Gastrocnemius medialis (tissue), 4 donors: ENCODE results near the gene C1orf94. TPM values are rescaled to one million over a fixed set of nuclear protein-coding genes. Genes with fewer than 3 reads are reported as not detected.
"Not testable (repeated sequence)": the region's sequence is repeated elsewhere in the genome, so short reads cannot be mapped to it uniquely, and the experiment has no call there.

Experiments
- ATAC-seq, 2 donors: fragments of 150-250 bp; one replicate each; pipeline ENCODE4 v1.9.1; 2016
- DNase-seq, 2 donors: peaks; one replicate each; pipeline ENCODE4 v3.0.0-alpha.2; 2019
- H3K27ac ChIP-seq, 4 donors: fragments of 200-600 bp; sonication (generic); 1 replicate in 1 of 4; 2 replicates in 3 of 4; pipeline ENCODE4 v1.5.1; 2016 to 2018; ENCODE audit warnings: mild to moderate bottlenecking in 2 of 4, moderate library complexity in 1 of 4
- H3K27me3 ChIP-seq, 3 donors: fragments of 200-600 bp; sonication (generic) in 2 of 3; 1 replicate in 1 of 3; 2 replicates in 2 of 3; pipeline versions ENCODE4 v1.5.1 to v1.6.0; 2016 to 2019; ENCODE audit warnings: mild to moderate bottlenecking in 1 of 3, moderate library complexity in 1 of 3
- H3K36me3 ChIP-seq, 2 donors: fragments of 200-600 bp; sonication (generic) in 1 of 2; one replicate each; pipeline ENCODE4 v1.5.1; 2017 to 2018
- H3K4me1 ChIP-seq, 2 donors: fragments of 200-600 bp; sonication (generic) in 1 of 2; one replicate each; pipeline ENCODE4 v1.5.1; 2016 to 2017; ENCODE audit warnings: mild to moderate bottlenecking in 2 of 2
- H3K4me3 ChIP-seq, 4 donors: fragments of 200-600 bp; sonication (generic) in 3 of 4; 1 replicate in 1 of 4; 2 replicates in 3 of 4; pipeline ENCODE4 v1.5.1; 2016 to 2019; ENCODE audit warnings: mild to moderate bottlenecking in 2 of 4
- H3K9me3 ChIP-seq, 3 donors: fragments of 200-600 bp; sonication (generic) in 2 of 3; 1 replicate in 1 of 3; 2 replicates in 2 of 3; pipeline ENCODE4 v1.5.1; 2016 to 2019
- POLR2A ChIP-seq, 2 donors: fragments of 450-650 bp; IDR thresholded peaks; one replicate each; pipeline ENCODE4 v1.6.1; 2017; ENCODE audit warnings: antibody characterized with exemption in 2 of 2, mild to moderate bottlenecking in 2 of 2, moderate library complexity in 2 of 2
- in situ Hi-C, 4 donors: fragments of 200-750 bp; cut with MboI; loops; one replicate each; pipeline versions ENCODE4 v1.15.0 to v1.8.0; 2017; ENCODE audit warnings: low sequenced_read_pairs in 4 of 4
- intact Hi-C: fragments of 100-400 bp; cut with DNase I; formaldehyde crosslinking; loops from one replicate; pipeline ENCODE4 v1.15.1; 2023; ENCODE audit warnings: low total_unique reads
- total RNA-seq, 4 donors: library from RNA; depleted of rRNA; stranded (reverse); fragments of >200 nt; gene quantifications; one replicate each; pipeline versions ENCODE4 v1.1.0 to v1.2.3, GENCODE V29; 2016
- TF ChIP-seq, protein P1 (sequence below), 5 experiments: fragments of 450-650 bp in 3 of 5; fragments of 200-600 bp in 2 of 5; sonication (generic) in 2 of 5; IDR thresholded peaks in 4 of 5; conservative IDR thresholded peaks in 1 of 5; 1 replicate in 4 of 5; 2 replicates in 1 of 5; pipeline ENCODE4 v1.5.1; 2016 to 2019; ENCODE audit warnings: antibody characterized with exemption in 5 of 5, mild to moderate bottlenecking in 3 of 5, moderate library complexity in 3 of 5

C1orf94 gene
- total RNA-seq, 4 donors from 2014 or later, result not detected

DNA sequence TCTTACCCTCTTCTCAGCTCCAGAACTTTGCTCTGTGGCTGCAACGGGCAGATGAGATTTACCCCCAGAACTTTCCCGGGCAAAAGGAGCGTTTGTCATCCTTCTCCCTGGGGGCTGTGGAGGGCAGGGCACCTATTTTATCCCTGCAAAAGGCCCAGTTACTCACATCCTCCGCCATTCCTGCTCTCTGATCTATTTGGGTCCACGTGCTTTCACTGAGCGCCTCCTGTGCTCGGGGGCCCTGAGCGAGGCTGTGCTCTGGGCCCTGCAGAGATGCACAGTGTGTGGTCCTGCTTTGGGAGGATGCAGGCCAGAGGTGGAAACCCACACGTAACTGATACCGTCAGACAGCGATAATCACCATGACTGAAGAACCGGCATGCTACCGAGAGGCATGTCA is 9.3 kb upstream of the C1orf94 start:
- Histone ChIP-seq H3K27me3 (peaks cover 45 to 52% (median 50%) of the 10 kb centered on the region in 3 donors), H3K27ac (no peak overlapping the region), H3K4me3 (no peak overlapping the region), H3K9me3 (no peaks in the 10 kb centered on the region), H3K4me1 (peaks cover 10 to 11% of the 10 kb centered on the region in 2 donors), H3K36me3 (no peaks in the 10 kb centered on the region)
- in situ Hi-C loops, result loop anchor here in 1 of 4 donors (25.0 kb wide), 2 partner anchors 430 to 530 kb away; no protein-coding TSS in a partner anchor
- ATAC-seq (no peak), DNase-seq (no peak)
- intact Hi-C loops, result no loop called here
- TF ChIP-seq POLR2A (IDR thresholded peaks at IDR 0.05), result no peak
- TF ChIP-seq, protein P1, sequence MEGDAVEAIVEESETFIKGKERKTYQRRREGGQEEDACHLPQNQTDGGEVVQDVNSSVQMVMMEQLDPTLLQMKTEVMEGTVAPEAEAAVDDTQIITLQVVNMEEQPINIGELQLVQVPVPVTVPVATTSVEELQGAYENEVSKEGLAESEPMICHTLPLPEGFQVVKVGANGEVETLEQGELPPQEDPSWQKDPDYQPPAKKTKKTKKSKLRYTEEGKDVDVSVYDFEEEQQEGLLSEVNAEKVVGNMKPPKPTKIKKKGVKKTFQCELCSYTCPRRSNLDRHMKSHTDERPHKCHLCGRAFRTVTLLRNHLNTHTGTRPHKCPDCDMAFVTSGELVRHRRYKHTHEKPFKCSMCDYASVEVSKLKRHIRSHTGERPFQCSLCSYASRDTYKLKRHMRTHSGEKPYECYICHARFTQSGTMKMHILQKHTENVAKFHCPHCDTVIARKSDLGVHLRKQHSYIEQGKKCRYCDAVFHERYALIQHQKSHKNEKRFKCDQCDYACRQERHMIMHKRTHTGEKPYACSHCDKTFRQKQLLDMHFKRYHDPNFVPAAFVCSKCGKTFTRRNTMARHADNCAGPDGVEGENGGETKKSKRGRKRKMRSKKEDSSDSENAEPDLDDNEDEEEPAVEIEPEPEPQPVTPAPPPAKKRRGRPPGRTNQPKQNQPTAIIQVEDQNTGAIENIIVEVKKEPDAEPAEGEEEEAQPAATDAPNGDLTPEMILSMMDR (IDR thresholded peaks at IDR 0.05 in 4 of 5, conservative IDR thresholded peaks at IDR 0.05 in 1 of 5), result no peak

DNA sequence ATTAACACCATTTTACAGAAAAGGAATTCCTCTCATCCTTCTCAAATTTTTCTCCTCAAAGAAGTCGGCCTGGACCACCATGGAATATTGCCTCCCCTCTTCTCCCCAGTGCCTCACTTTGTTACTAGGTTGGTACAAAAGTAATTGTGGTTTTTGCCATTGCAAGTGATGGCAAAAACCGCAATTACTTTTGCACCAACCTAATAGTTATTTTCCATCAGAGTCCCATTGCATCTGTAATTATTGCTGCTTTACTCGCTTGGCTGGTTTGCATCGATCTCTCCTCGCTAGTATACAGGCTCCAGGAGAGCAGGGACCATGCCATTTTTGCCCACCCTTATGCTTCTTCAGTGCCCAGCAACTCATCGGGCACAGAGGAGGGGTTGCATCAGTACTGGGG is 963 bp upstream of the C1orf94 start:
- ATAC-seq, result no peak
- TF ChIP-seq, protein P1 (IDR thresholded peaks at IDR 0.05 in 4 of 5, conservative IDR thresholded peaks at IDR 0.05 in 1 of 5), result no peak
- no peak for TF ChIP-seq POLR2A (IDR thresholded peaks at IDR 0.05)
- intact Hi-C loops (no loop called here), in situ Hi-C loops (no loop called here)
- no peaks in the 10 kb centered on the region for H3K9me3 ChIP-seq
- H3K27ac ChIP-seq, result no peak overlapping the region
- H3K4me1 ChIP-seq, result peaks cover 0 to 7% of the 10 kb centered on the region in 2 donors
- H3K4me3 ChIP-seq, result no peak overlapping the region
- H3K36me3 ChIP-seq, result no peaks in the 10 kb centered on the region
- H3K27me3 ChIP-seq, result peaks cover 25 to 28% (median 27%) of the 10 kb centered on the region in 3 donors
- DNase-seq, result no peak

DNA sequence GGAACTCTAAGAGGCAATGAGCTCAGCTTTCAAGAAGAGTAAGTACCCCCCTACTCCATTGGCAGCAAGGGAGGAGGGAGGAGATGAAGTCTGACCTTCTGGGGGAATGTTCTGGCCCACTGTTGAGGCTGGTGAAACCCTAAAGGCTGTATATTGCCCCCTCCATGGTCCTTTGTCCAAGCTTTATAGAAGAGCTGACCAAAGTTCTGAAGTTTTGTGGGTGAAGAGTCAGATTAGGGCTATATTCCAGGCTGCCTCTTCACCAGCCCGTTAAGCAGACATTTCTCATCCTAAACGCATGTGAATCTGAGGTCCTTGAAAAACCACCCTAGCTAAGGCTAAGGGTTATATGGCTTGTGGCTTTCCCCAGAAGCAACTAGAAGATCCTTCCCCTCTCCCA is 1.4 kb downstream of the C1orf94 start:
- ATAC-seq (no peak), DNase-seq (no peak)
- intact Hi-C loops, result no loop called here
- no peaks in the 10 kb centered on the region for H3K9me3 ChIP-seq
- H3K4me3 ChIP-seq, result no peak overlapping the region
- in situ Hi-C loops, result no loop called here
- TF ChIP-seq POLR2A (IDR thresholded peaks at IDR 0.05), result no peak
- TF ChIP-seq, protein P1 (IDR thresholded peaks at IDR 0.05 in 4 of 5, conservative IDR thresholded peaks at IDR 0.05 in 1 of 5), result no peak
- no peaks in the 10 kb centered on the region for H3K36me3 ChIP-seq
- no peak overlapping the region for H3K27ac ChIP-seq
- H3K27me3 ChIP-seq, result peaks cover 25 to 28% (median 27%) of the 10 kb centered on the region in 3 donors
- H3K4me1 ChIP-seq, result peaks cover 0 to 7% of the 10 kb centered on the region in 2 donors

DNA sequence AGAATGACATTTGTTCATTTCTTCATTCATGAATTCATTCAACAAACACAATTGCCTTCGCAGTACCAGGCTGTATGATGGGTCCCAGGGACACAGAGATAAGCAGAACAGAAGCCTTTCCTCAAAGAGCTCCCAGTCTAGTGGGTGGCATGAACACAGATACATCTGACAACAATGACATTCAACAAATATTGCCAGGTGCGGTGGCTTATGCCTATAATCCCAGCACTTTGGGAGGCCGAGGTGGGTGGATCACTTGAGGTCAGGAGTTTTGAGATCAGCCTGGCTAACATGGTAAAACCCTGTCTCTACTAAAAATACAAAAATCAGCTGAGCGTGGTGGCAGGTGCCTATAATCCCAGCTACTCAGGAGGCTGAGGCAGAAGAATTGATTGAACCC is 6.7 kb downstream of the C1orf94 start:
- ATAC-seq, intact Hi-C loops, H3K9me3 ChIP-seq, H3K27me3 ChIP-seq, H3K27ac ChIP-seq, H3K36me3 ChIP-seq, DNase-seq, in situ Hi-C loops, H3K4me1 ChIP-seq, H3K4me3 ChIP-seq: not testable (repeated sequence)

DNA sequence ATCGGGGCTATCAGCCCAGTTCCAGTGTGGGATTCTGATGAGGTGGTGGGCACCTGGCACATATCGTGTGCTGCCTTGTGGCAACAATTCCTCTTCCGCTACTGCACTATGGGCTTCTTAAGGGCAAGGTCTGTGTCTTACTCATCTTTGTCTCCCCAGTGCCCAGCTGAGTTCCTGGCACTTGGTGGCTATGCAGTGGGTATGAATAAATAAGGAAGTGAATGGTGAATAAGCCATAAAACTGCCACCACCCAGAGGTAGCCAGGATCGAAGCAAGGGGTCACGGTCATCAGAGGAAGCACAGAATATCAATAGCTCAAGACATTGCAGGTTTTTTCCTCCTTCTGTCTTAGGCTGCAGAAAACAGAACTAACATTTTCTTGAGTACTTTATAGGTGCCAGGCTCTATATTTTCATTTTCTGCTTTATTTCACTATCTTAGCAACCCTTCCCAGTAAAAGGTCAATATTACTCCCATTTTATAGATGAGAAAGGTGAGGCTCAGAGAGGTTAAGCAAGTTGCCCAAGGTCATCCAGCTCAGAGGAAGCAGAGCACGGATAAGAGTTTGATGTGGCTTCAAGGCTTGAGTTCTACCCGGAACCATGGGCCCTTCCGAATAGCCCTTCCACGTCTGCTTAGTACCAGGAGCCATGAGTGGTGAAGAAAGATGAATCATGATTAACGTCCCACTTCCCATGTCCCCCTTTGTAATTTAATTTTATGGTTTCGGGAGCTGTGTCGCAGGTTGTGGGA is 10.2 kb downstream of the C1orf94 start:
- DNase-seq (no peak), ATAC-seq (no peak)
- Histone ChIP-seq H3K4me1 (no peaks in the 10 kb centered on the region), H3K27ac (no peak overlapping the region), H3K36me3 (no peaks in the 10 kb centered on the region), H3K9me3 (no peaks in the 10 kb centered on the region), H3K4me3 (no peak overlapping the region), H3K27me3 (peaks cover 0 to 7% (median 3%) of the 10 kb centered on the region in 3 donors)
- TF ChIP-seq POLR2A (IDR thresholded peaks at IDR 0.05), result no peak
- TF ChIP-seq, protein P1 (IDR thresholded peaks at IDR 0.05 in 4 of 5, conservative IDR thresholded peaks at IDR 0.05 in 1 of 5), result no peak
- in situ Hi-C loops, result no loop called here
- intact Hi-C loops, result no loop called here
